Spleen (tissue), 11 donors: ENCODE measurements around the gene CBX1. TPM values are rescaled to one million over a fixed set of nuclear protein-coding genes. Genes with fewer than 3 reads are reported as not detected.

Experiments used
- DNase-seq: peaks from one replicate; pipeline ENCODE4 v3.0.0-alpha.2; 2020
- H3K27ac ChIP-seq, 8 donors: fragments of 200-600 bp; sonication (generic) in 7 of 8; 1 replicate in 4 of 8; 2 replicates in 4 of 8; pipeline versions ENCODE4 v1.5.0 to v1.8.0; 2016 to 2021; ENCODE audit warnings: inconsistent platforms in 4 of 8, mild to moderate bottlenecking in 4 of 8, moderate library complexity in 1 of 8
- H3K27me3 ChIP-seq, 7 donors: fragments of 200-600 bp; sonication (generic) in 6 of 7; replicated peaks in 1 of 7; 1 replicate in 4 of 7; 2 replicates in 3 of 7; pipeline versions ENCODE4 v1.5.0 to v1.8.0; 2016 to 2021; ENCODE audit warnings: inconsistent platforms in 3 of 7, mild to moderate bottlenecking in 1 of 7
- H3K36me3 ChIP-seq, 6 donors: fragments of 200-600 bp; sonication (generic) in 5 of 6; 1 replicate in 4 of 6; 2 replicates in 2 of 6; pipeline versions ENCODE4 v1.5.0 to v1.8.0; 2016 to 2021; ENCODE audit warnings: inconsistent platforms in 2 of 6
- H3K4me1 ChIP-seq, 6 donors: fragments of 200-600 bp; sonication (generic) in 5 of 6; 1 replicate in 3 of 6; 2 replicates in 3 of 6; pipeline versions ENCODE4 v1.5.0 to v1.8.0; 2016 to 2021; ENCODE audit warnings: inconsistent platforms in 3 of 6
- H3K4me3 ChIP-seq, 8 donors: fragments of 200-600 bp; sonication (generic) in 7 of 8; 1 replicate in 4 of 8; 2 replicates in 4 of 8; pipeline versions ENCODE4 v1.5.0 to v1.8.0; 2016 to 2021; ENCODE audit warnings: inconsistent platforms in 4 of 8, mild to moderate bottlenecking in 4 of 8, moderate library complexity in 2 of 8
- H3K9me3 ChIP-seq, 8 donors: fragments of 200-600 bp; sonication (generic) in 7 of 8; 1 replicate in 4 of 8; 2 replicates in 4 of 8; pipeline versions ENCODE4 v1.5.0 to v1.8.0; 2016 to 2021; ENCODE audit warnings: inconsistent platforms in 4 of 8
- POLR2A ChIP-seq, 3 donors: fragments of 450-650 bp; IDR thresholded peaks; one replicate each; pipeline ENCODE4 v1.5.1; 2017; ENCODE audit warnings: antibody characterized with exemption in 3 of 3, mild to moderate bottlenecking in 1 of 3
- POLR2AphosphoS5 ChIP-seq, 3 donors: sonication (generic); formaldehyde crosslinking; IDR thresholded peaks; one replicate each; pipeline ENCODE4 v1.5.1; 2017; ENCODE audit warnings: antibody characterized with exemption in 3 of 3
- WGBS, 5 donors: extraction: QIAGEN DNeasy Blood & Tissue Kit in 3 of 5; methylation state at CpG; one replicate each; pipeline versions ENCODE4 v1.1.5 to v1.1.7; 2013 to 2018; 5-methylcytosine and 5-hydroxymethylcytosine counted together
- intact Hi-C: fragments of 100-400 bp; cut with DNase I; formaldehyde crosslinking; loops from one replicate; pipeline ENCODE4 v1.15.0; 2023; ENCODE audit warnings: low total_unique reads
- polyA plus RNA-seq, 3 donors: library from polyadenylated mRNA; stranded (reverse); fragments of 200-250 nt; gene quantifications; one replicate each; pipeline ENCODE4 v1.2.1, GENCODE V29; 2013
- total RNA-seq, 7 donors: library from RNA; depleted of rRNA in 3 of 7; stranded (reverse); fragments of >200 nt in 3 of 7; fragmentation: NEBNext Ultra II Directional in 4 of 7; extraction: Animal tissue kit (Norgen Biotek cat#: 25700) in 4 of 7; gene quantifications; one replicate each; pipeline versions ENCODE4 v1.1.0 to v1.2.1, GENCODE V29; 2016 to 2021
- TF ChIP-seq, protein P1 (sequence below), 11 experiments: fragments of 200-600 bp in 7 of 11; fragments of 450-650 bp in 4 of 11; sonication (generic) in 4 of 11; IDR thresholded peaks in 8 of 11; conservative IDR thresholded peaks in 3 of 11; 1 replicate in 7 of 11; 2 replicates in 4 of 11; pipeline versions ENCODE4 v1.4.0 to v1.8.0; 2016 to 2021; ENCODE audit warnings: antibody characterized with exemption in 11 of 11, inconsistent platforms in 4 of 11, mild to moderate bottlenecking in 1 of 11
- donor health status: healthy with polysubstance abuse.
- donor health status: DM: no; HTN: no; CAD: no; lungs with moderate emphysema.
- donor health status: DM: no; HTN: no; CAD: no.
- donor health status: Bipolar disorder and iron deficiency.
- donor health status: healthy.
- donor health status: DM: no; HTN: no; CAD: no.
- donor health status: DM: yes; HTN: yes; CAD: no.

The CBX1 gene
- total and polyA plus RNA-seq, 10 donors = 19.6 to 36.2 (median 28.6) TPM

- H3K27ac ChIP-seq = peak overlapping the region; percentile 37 to 93 (median 89)
- no peaks in the 10 kb centered on the region for H3K27me3 ChIP-seq
- DNase-seq = peak; percentile 89
- TF ChIP-seq POLR2AphosphoS5 (IDR thresholded peaks at IDR 0.05) (peak in 2 of 3 donors; percentile 23 to 89), POLR2A (IDR thresholded peaks at IDR 0.05) (peak in 1 of 3 donors; percentile 38)
- TF ChIP-seq, protein P1, sequence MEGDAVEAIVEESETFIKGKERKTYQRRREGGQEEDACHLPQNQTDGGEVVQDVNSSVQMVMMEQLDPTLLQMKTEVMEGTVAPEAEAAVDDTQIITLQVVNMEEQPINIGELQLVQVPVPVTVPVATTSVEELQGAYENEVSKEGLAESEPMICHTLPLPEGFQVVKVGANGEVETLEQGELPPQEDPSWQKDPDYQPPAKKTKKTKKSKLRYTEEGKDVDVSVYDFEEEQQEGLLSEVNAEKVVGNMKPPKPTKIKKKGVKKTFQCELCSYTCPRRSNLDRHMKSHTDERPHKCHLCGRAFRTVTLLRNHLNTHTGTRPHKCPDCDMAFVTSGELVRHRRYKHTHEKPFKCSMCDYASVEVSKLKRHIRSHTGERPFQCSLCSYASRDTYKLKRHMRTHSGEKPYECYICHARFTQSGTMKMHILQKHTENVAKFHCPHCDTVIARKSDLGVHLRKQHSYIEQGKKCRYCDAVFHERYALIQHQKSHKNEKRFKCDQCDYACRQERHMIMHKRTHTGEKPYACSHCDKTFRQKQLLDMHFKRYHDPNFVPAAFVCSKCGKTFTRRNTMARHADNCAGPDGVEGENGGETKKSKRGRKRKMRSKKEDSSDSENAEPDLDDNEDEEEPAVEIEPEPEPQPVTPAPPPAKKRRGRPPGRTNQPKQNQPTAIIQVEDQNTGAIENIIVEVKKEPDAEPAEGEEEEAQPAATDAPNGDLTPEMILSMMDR (IDR thresholded peaks at IDR 0.05 in 8 of 11, conservative IDR thresholded peaks at IDR 0.05 in 3 of 11) = no peak
- peaks cover 0 to 55% (median 35%) of the 10 kb centered on the region in 6 donors for H3K36me3 ChIP-seq
- WGBS, 5 donors = 24 to 37% (median 29%) methylated on average over 5 of the region's 5 CpGs
- no peaks in the 10 kb centered on the region for H3K9me3 ChIP-seq
- peak overlapping the region in 1 of 8 donors; percentile 46 for H3K4me3 ChIP-seq
- H3K4me1 ChIP-seq = peaks cover 29 to 71% (median 59%) of the 10 kb centered on the region in 6 donors
- intact Hi-C loops = no loop called here
Observed at GRCh38 chr17:48113201-48113676, 12.0 kb upstream of the CBX1 start.

GRCh38 chr17:48111937-48112241, 10.6 kb upstream of the CBX1 start:
- intact Hi-C loops = no loop called here
- Histone ChIP-seq H3K4me3 (peak overlapping the region in 1 of 8 donors; percentile 46), H3K27me3 (no peaks in the 10 kb centered on the region), H3K9me3 (no peaks in the 10 kb centered on the region), H3K27ac (peak overlapping the region in 7 of 8 donors; percentile 77 to 93 (median 90)), H3K4me1 (peaks cover 30 to 80% (median 64%) of the 10 kb centered on the region in 6 donors), H3K36me3 (peaks cover 0 to 42% (median 22%) of the 10 kb centered on the region in 6 donors)
- WGBS, 5 donors = 40 to 61% (median 47%) methylated on average over 2 of the region's 2 CpGs
- TF ChIP-seq, protein P1 (IDR thresholded peaks at IDR 0.05 in 8 of 11, conservative IDR thresholded peaks at IDR 0.05 in 3 of 11) = no peak
- TF ChIP-seq POLR2A (IDR thresholded peaks at IDR 0.05) (no peak), POLR2AphosphoS5 (IDR thresholded peaks at IDR 0.05) (no peak)
- DNase-seq = no peak

GRCh38 chr17:48110761-48111160, 9.5 kb upstream of the CBX1 start:
- peaks cover 30 to 85% (median 71%) of the 10 kb centered on the region in 6 donors for H3K4me1 ChIP-seq

More at GRCh38 chr17:48110761-48111160, 9.5 kb upstream of the CBX1 start:
- Histone ChIP-seq H3K36me3 (peaks cover 0 to 30% (median 12%) of the 10 kb centered on the region in 6 donors), H3K27ac (peak overlapping the region in 7 of 8 donors; percentile 77 to 93 (median 90)), H3K4me3 (peak overlapping the region in 1 of 8 donors; percentile 35), H3K27me3 (no peaks in the 10 kb centered on the region), H3K9me3 (no peaks in the 10 kb centered on the region)
- WGBS, 5 donors = 49 to 60% (median 55%) methylated on average over 9 of the region's 9 CpGs
- intact Hi-C loops = no loop called here
- TF ChIP-seq POLR2AphosphoS5 (IDR thresholded peaks at IDR 0.05) (no peak), POLR2A (IDR thresholded peaks at IDR 0.05) (no peak)
- TF ChIP-seq, protein P1 (IDR thresholded peaks at IDR 0.05 in 8 of 11, conservative IDR thresholded peaks at IDR 0.05 in 3 of 11) = no peak
- DNase-seq = peak; percentile 47
